Endodermal cell (in vitro differentiated cells): Measurements from ENCODE around the gene DGKQ. TPM values are rescaled to one million over a fixed set of nuclear protein-coding genes. Genes with fewer than 3 reads are reported as not detected.

Experiments used
- DNase-seq: peaks from one replicate; pipeline ENCODE4 v3.0.0-alpha.2; 2017
- H3K27ac ChIP-seq: 2 replicates; pipeline ENCODE4 v1.5.1; 2013; ENCODE audit warnings: mild to moderate bottlenecking, low read depth, low read length, moderate library complexity
- H3K27me3 ChIP-seq: 2 replicates; pipeline ENCODE4 v1.6.1; 2013; ENCODE audit warnings: mild to moderate bottlenecking, low read length, moderate library complexity; ENCODE audit not compliant: insufficient read depth, control insufficient read depth, poor library complexity, severe bottlenecking
- H3K36me3 ChIP-seq: 2 replicates; pipeline ENCODE4 v1.7.0; 2013; ENCODE audit warnings: mild to moderate bottlenecking, low read length, moderate library complexity; ENCODE audit not compliant: control insufficient read depth, insufficient read depth
- H3K4me1 ChIP-seq: one replicate; pipeline ENCODE4 v1.7.0; 2013; ENCODE audit warnings: low read length; ENCODE audit not compliant: control insufficient read depth, insufficient read depth
- H3K4me3 ChIP-seq: 2 replicates; pipeline ENCODE4 v1.5.1; 2013; ENCODE audit warnings: mild to moderate bottlenecking, low read length, moderate library complexity
- H3K9ac ChIP-seq: 2 replicates; pipeline ENCODE4 v1.6.1; 2013; ENCODE audit warnings: mild to moderate bottlenecking, low read length, moderate library complexity; ENCODE audit not compliant: poor library complexity, severe bottlenecking; ENCODE audit errors: extremely low read depth
- H3K9me3 ChIP-seq: 2 replicates; pipeline ENCODE4 v1.6.1; 2013; ENCODE audit warnings: mild to moderate bottlenecking, low read length, moderate library complexity; ENCODE audit not compliant: control insufficient read depth
- H3K27ac Mint-ChIP-seq: 2 replicates; pipeline ENCODE4 v1.8.0; 2020; ENCODE audit warnings: mixed read lengths
- H3K27me3 Mint-ChIP-seq: 2 replicates; pipeline ENCODE4 v1.8.0; 2021; ENCODE audit warnings: mild to moderate bottlenecking, mixed read lengths; ENCODE audit not compliant: insufficient read depth
- H3K36me3 Mint-ChIP-seq: 2 replicates; pipeline ENCODE4 v1.8.0; 2020; ENCODE audit warnings: low read depth, mixed read lengths
- H3K4me1 Mint-ChIP-seq: 2 replicates; pipeline ENCODE4 v1.8.0; 2020; ENCODE audit warnings: mixed read lengths
- H3K4me3 Mint-ChIP-seq: 2 replicates; pipeline ENCODE4 v1.8.0; 2020; ENCODE audit warnings: mild to moderate bottlenecking, moderate library complexity, mixed read lengths
- H3K9me3 Mint-ChIP-seq: 2 replicates; pipeline ENCODE4 v1.8.0; 2020; ENCODE audit warnings: mild to moderate bottlenecking, mixed read lengths
- CTCF ChIP-seq: fragments of 200-600 bp; sonication (generic); conservative IDR thresholded peaks from 2 replicates; pipeline ENCODE4 v1.5.0; 2021; ENCODE audit warnings: antibody characterized with exemption, mild to moderate bottlenecking
- WGBS, 2 experiments: methylation state at CpG; one replicate each; pipeline versions ENCODE4 v1.1.5 to v1.1.7; 2013; ENCODE audit warnings: missing lambda C conversion rate in 2 of 2, mixed read lengths in 1 of 2; ENCODE audit not compliant: insufficient coverage in 1 of 2, insufficient read length in 1 of 2; 5-methylcytosine and 5-hydroxymethylcytosine counted together
- total RNA-seq, 2 donors: library from RNA; stranded (reverse); fragmentation: NEBNext Ultra II Directional in 1 of 2; extraction: Animal tissue kit (Norgen Biotek cat#: 25700) in 1 of 2; gene quantifications; 2 replicates in 1 of 2; 3 replicates in 1 of 2; pipeline ENCODE4 v1.2.1, GENCODE V29; 2021

DGKQ gene
- total RNA-seq, 2 donors from 2014 or later, result 26.3 to 31.1 TPM

DNA sequence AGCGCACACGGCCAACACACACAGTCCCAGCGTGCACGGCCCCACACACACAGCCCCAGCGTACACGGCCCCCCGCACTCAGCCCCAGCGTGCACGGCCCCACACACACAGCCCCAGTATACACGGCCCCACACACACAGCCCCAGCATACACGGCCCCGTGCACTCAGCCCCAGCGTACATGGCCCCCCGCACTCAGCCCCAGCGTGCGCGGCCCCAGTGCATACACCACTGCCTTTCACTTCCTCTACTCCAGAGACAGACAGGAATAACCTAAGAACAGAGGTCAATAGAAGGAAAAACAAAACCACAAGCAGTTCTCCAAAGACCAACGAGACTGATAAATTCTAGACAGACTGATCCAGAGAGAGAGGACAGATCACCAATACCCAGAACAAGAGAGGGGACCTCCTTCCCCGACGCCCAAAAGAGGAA, 58.3 kb downstream of the DGKQ start:
- H3K27me3 Mint-ChIP-seq, result no peaks in the 10 kb centered on the region
- H3K9me3 ChIP-seq, result peaks cover 3% of the 10 kb centered on the region
- no peak for DNase-seq
- peaks cover 10% of the 10 kb centered on the region for H3K4me1 Mint-ChIP-seq
- peaks cover 13% of the 10 kb centered on the region for H3K36me3 ChIP-seq
- H3K4me3 Mint-ChIP-seq, result no peak overlapping the region
- 93% methylated on average over 20 of the region's 20 CpGs; no CpG with 5 or more reads in 1 of the 2 experiments for WGBS, 2 experiments
- peaks cover 13% of the 10 kb centered on the region for H3K36me3 Mint-ChIP-seq
- H3K9ac ChIP-seq, result no peak overlapping the region
- H3K9me3 Mint-ChIP-seq, result no peaks in the 10 kb centered on the region
- no peak for TF ChIP-seq CTCF
- no peak overlapping the region for H3K27ac ChIP-seq
- peak overlapping the region; percentile 65 for H3K27ac Mint-ChIP-seq
- H3K4me3 ChIP-seq, result no peak overlapping the region
- H3K4me1 ChIP-seq, result no peaks in the 10 kb centered on the region
- H3K27me3 ChIP-seq, result no peaks in the 10 kb centered on the region

DNA sequence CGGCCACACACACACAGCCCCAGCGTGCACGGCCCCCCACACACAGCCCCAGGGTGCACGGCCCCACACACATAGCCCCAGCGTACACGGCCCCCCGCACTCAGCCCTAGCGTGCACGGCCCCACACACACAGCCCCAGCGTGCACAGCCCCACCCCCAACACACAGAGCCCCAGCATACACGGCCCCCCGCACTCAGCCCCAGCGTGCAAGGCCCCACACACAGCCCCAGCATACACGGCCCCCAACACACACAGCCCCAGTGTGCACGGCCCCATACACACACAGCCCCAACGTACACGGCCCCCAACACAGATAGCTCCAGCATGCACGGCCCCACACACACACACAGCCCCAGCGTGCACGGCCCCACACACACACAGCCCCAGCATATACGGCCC, 58.8 kb downstream of the DGKQ start:
- Mint-ChIP-seq H3K4me3 (no peak overlapping the region), H3K9me3 (no peaks in the 10 kb centered on the region), H3K27ac (no peak overlapping the region), H3K27me3 (no peaks in the 10 kb centered on the region), H3K36me3 (peaks cover 15% of the 10 kb centered on the region), H3K4me1 (peaks cover 10% of the 10 kb centered on the region)
- TF ChIP-seq CTCF, result no peak
- DNase-seq, result no peak
- H3K9ac ChIP-seq, result no peak overlapping the region
- H3K9me3 ChIP-seq, result peaks cover 3% of the 10 kb centered on the region
- H3K4me3 ChIP-seq, result no peak overlapping the region
- H3K27ac ChIP-seq, result no peak overlapping the region
- WGBS, 2 experiments, result 90 to 100% methylated on average over 4 to 17 of the region's 21 CpGs
- H3K27me3 ChIP-seq, result no peaks in the 10 kb centered on the region
- H3K36me3 ChIP-seq, result peaks cover 13% of the 10 kb centered on the region
- H3K4me1 ChIP-seq, result no peaks in the 10 kb centered on the region

DNA sequence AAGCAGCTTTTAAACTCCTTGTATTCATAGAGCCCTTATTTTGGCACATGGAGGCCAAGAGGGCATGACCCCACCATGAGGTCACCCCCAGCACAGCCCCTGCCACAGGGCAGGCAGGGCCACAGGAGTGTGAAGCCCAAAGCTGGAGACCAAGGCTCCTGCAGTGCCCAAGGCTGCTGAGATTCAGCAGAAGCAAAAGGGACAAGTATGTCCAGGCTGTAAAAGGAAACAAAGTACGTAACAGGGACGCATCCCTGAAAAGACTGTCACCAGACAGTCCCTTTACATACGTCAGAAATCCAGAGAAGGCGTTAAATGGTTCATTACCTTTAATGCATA, 60.1 kb downstream of the DGKQ start:
- DNase-seq, result no peak
- no peak for TF ChIP-seq CTCF
- Histone ChIP-seq H3K36me3 (peaks cover 13% of the 10 kb centered on the region), H3K9me3 (peaks cover 3% of the 10 kb centered on the region), H3K9ac (no peak overlapping the region), H3K4me3 (no peak overlapping the region), H3K27ac (no peak overlapping the region), H3K27me3 (no peaks in the 10 kb centered on the region), H3K4me1 (no peaks in the 10 kb centered on the region)
- Mint-ChIP-seq H3K36me3 (peaks cover 19% of the 10 kb centered on the region), H3K4me3 (no peak overlapping the region), H3K4me1 (peaks cover 10% of the 10 kb centered on the region), H3K9me3 (no peaks in the 10 kb centered on the region), H3K27me3 (no peaks in the 10 kb centered on the region), H3K27ac (no peak overlapping the region)
- WGBS, 2 experiments, result 92 to 93% methylated on average over 4 of the region's 4 CpGs
